Measurements from ENCODE around the gene GGT1.
"Not testable (repeated sequence)": the region's sequence is repeated elsewhere in the genome, so short reads cannot be mapped to it uniquely, and the experiment has no call there.

Gene GGT1

DNA sequence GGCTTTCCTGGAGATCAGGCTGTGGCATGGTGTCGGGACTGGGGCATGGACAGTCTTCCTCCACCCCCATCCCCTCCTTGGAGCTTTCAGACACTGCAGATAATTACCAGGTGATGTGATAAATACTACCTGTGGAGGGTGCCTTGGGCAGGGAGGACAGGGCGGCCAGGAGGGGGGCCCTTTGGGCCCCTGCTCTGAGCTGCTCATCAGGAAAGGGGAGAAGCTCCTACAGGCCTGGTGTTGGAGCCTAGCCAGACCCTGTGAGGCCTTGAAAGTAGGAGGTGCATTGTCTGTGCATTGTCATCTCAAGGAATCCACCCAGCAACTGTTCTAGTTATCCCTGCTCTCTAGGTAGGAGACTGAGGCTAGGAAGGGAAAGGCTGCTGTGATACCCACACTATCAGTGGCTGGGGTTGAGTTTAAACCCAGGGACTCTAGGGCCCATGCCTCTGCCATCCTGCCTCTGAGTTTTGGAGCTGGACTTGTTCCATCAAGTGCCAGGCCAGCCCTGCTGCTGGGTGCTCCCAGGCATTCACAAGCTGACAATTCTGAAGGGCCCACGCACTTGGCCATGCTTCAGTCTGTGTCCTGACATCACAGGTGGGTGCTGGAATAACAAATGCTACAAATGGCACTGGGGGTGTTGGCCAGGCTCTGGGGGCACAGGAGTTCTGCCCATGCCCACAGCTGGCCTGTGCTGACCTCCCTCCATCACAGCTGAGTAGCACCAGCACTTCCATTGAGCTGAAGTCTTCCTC, 2.9 kb upstream of the GGT1 start:
- FAIRE-seq, result not testable (repeated sequence)

- no peak for FAIRE-seq
These were observed 1.5 kb upstream of the GGT1 start for GRCh38 chr22:24601217-24602104.

DNA sequence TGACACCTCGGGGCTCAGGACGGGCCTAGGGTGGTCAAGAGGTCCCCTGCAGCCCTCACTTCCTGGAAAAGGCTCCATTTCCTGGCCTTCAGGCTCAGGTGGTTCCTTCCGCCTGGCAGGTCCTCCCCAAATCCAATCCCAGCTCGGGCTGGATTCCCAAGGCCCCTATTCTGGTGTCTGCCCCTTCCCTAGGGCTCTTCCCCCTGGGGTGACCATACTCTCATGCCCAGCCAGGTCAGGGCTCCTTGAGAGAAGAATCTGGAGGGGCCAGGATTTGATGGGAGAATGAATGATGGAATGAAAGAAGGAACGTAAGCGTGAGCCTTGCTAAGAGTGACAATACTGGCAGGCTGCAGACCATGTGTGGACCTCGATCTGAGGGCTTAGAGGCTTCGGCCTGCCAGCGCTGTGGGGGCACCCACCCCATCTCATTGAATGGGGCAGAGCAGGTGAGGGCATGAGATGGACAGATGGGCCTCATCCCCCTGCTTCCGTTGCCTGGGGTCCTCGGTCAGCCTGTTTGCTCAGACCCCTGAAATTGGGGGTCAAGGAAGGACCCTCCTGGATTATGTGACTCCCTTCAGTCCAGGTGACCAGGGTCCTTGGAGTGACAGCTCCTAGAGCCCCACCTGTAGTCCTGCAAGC, 766 bp upstream of the GGT1 start:
- FAIRE-seq, result not testable (repeated sequence)

DNA sequence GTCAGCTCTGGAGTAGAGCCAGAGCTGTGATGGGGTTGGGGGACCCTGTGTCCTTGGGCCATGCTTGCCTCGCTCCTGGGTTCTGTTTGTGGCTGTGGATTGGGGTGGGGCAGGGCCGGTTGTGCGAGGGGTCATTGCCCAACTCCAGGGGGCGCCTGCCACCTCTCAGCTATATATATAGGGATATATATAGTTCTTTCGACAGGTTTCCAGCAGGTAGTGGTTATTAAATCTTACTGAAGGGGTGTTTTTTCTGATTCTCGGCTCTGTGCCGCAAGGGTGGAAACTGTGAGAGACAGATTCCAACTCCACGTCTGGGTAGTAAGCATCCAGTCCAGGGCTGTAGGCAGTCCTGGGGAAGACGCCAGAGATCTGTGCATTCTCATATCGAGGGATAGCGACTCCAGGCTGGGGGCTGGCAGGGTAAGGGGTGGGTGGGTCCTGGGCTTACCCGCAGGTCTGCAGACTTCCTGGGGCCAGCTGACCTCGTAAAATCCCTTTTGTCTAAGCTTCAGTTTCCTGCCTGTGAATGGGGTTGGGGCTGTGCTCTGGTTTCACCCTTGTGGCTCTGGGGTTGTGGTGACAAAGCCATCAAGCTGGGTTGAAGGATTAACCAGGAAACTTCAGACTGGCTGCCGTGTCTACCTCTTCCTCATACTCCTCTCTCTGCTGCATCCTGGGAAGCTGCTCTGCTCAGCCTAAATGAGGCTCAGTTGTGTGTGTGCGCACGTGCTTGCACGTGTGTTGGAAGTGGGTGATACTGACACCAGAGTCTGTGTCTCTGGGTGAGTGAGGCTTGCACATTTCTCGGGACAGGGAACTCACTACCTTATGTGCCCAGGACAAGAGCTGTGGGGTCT, 1.0 kb downstream of the GGT1 start:
- not testable (repeated sequence) for FAIRE-seq

DNA sequence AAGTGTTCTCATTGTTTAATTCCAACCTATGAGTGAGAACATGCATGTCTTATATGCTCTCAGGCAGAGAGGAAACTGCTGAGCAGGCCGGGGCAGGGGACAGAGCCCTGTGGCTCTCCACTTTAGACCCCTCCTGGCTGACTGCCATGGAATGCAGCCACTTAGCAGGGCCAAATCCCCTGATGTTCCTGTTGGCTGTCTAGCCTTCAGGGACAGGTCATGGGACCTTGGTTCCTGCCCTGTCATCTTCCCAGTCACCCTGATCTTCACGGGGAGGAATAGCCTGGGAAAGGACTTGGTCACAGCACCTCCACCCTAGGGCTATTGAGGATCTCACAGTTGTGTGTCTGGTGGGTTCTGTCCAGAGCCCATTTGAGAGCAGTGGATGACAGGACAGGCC, 3.3 kb downstream of the GGT1 start:
- FAIRE-seq, result not testable (repeated sequence)

- FAIRE-seq, result not testable (repeated sequence)
These were observed 4.5 kb downstream of the GGT1 start for GRCh38 chr22:24607429-24607983.

GRCh38 chr22:24608327-24608726, 5.3 kb downstream of the GGT1 start:
- FAIRE-seq, result not testable (repeated sequence)

DNA sequence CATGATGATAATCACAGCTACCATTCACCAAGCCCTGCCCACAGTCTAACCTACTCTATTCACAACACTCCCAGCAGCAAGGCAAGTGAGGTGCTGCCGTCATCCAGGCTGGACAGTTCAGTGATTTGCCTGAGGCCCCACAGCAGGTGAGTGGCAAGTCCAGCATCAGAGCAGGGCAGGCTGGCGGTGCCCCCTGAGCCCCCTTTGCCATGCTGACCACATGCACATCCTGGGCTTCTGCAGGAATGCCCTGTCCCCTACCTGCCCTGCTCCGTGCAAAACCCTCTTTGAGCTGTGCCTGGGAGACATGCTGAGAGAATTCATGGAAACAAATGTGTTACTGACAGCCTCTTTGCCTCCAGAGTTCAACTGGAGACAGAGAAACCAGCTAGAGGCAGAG, 6.9 kb downstream of the GGT1 start:
- not testable (repeated sequence) for FAIRE-seq

DNA sequence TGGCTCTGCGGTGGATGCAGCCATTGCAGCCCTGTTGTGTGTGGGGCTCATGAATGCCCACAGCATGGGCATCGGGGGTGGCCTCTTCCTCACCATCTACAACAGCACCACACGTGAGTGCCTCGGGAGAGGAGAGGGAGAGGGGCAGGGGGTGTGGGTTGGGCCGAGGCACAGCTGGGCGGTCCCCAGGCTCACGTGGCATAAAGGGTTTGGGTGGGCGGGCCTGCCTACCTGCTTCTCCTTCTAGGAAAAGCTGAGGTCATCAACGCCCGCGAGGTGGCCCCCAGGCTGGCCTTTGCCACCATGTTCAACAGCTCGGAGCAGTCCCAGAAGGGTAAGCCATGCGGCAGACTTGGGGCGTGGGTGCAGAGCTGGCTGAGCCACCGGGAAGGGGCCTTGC, 11.8 kb downstream of the GGT1 start:
- FAIRE-seq, result not testable (repeated sequence)

DNA sequence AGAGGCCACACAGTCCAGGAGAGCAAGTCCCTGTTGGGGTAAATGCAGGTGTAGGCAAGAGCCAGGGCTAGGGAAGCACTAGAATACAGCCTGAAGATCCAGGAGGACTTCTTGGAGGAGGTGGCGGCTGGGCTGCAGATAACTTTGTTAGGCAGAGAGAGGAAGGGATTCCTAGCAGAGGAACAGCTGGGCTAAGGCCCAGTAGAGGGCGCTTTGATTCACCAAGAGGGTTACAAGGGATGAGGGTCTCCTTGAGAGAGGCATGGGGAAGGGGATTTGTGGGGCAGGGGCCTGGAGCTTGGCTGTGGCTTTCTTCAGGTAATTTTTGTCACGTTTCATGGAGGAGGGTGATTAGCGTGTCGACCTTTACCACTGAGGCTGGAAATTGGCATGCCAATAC, 18.3 kb downstream of the GGT1 start:
- not testable (repeated sequence) for FAIRE-seq

GRCh38 chr22:24622596-24622995, 19.6 kb downstream of the GGT1 start:
- not testable (repeated sequence) for FAIRE-seq

DNA sequence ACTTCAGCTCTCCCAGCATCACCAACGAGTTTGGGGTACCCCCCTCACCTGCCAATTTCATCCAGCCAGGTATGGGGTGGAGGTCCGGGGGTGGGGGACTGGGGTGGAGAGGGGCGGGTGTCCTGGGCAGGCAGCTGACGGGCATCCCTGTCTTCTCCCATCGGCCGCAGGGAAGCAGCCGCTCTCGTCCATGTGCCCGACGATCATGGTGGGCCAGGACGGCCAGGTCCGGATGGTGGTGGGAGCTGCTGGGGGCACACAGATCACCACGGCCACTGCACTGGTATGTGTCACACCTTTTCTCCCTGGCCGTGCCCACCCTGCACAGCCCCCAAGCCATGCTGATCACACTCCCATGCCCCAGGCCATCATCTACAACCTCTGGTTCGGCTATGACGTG, 24.9 kb downstream of the GGT1 start:
- not testable (repeated sequence) for FAIRE-seq

- not testable (repeated sequence) for FAIRE-seq
These were observed 26.1 kb downstream of the GGT1 start for GRCh38 chr22:24629069-24629468.

DNA sequence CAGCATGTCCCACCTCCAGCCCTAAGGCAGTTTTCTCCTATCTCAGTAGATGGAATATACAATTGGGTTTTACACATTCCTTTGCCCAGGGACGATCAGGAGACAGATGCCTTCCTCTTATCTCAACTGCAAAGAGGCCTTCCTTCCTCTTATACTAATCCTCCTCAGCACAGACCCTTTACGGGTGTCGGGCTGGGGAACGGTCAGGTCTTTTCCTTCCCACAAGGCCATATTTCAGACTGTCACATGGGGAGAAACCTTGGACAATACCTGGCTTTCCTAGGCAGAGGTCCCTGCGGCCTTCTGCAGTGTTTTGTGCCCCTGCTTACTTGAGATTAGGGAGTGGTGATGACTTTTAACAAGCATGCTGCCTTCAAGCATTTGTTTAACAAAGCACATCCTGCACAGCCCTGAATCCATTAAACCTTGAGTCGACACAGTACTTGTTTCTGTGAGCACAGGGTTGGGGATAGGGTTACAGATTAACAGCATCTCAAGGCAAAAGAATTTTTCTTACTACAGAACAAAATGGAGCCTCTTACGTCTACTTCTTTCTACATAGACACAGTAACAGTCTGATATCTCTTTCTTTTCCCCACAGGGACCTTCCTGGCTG, 27.9 kb downstream of the GGT1 start:
- not testable (repeated sequence) for FAIRE-seq

DNA sequence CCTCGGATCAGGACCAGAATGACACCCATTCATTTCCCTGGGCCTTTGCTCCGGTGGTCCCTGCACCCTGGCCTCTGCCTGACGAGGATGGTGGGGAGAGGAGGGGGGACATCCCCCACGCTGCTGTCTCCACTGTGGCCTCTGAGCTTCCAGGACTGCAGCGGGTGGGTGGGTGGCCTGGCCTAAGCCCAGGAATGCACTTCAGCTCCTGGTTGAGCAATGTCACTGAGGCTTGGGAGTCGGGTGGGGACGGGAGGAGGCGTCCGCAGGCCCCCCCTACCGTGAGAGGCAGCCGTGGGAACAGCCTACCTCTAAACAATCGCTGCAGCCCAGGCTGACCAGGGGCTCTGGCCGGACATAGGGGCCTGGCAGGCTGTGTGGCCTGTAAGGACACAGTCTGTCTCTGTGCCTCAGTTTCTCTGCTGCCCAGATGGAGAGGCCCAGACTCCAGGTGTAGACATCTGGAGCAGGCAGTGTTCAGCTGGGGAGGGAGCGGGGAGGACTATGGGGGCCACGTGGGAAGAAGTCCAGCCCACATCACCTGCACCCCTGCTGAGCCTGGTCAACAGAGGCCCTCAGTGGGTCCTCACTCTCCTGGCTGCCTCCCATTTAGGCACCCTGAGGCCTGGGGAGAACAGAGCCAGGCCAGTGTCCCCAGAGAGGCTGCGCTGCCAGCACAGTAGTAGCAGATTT, 28.6 kb downstream of the GGT1 start:
- FAIRE-seq, result not testable (repeated sequence)

- not testable (repeated sequence) for FAIRE-seq
These were observed 29.6 kb downstream of the GGT1 start for GRCh38 chr22:24632642-24633041.

DNA sequence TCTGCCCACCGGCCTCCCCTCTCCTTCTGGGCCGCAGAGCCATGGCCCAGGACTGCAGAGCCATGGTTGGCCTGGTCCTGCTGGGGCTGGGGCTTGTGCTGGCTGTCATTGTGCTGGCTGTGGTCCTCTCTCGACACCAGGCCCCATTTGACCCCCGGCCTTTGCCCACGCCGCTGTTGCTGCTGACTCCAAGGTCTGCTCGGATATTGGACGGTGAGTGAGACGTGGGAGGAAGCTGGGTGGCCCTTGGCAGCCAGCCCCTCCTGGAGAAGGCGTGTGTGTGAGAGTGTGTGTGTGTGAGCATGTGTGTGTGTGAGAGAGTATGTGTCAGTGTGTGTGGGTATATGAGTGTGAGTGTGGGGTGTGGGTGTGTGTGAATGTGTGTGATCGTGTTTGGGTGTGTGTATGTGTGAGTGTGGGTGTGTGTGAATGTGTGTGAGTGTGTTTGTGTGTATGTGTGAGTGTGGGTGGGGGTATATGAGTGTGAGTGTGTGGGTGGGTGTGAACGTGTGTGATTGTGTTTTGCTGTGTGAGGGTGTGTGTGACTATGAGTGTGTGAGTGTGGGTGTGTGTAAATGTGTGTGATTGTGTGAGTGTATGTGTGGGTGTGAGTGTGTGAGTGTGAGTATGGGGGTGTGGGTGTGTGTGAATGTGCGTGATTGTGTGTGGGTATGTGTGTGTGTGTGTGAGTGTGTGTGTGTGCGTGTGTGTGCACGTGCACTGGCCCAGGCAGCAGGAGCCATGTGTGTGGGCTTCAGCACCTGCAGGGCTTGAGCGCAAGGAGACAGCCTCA, 30.4 kb downstream of the GGT1 start:
- FAIRE-seq, result not testable (repeated sequence)

DNA sequence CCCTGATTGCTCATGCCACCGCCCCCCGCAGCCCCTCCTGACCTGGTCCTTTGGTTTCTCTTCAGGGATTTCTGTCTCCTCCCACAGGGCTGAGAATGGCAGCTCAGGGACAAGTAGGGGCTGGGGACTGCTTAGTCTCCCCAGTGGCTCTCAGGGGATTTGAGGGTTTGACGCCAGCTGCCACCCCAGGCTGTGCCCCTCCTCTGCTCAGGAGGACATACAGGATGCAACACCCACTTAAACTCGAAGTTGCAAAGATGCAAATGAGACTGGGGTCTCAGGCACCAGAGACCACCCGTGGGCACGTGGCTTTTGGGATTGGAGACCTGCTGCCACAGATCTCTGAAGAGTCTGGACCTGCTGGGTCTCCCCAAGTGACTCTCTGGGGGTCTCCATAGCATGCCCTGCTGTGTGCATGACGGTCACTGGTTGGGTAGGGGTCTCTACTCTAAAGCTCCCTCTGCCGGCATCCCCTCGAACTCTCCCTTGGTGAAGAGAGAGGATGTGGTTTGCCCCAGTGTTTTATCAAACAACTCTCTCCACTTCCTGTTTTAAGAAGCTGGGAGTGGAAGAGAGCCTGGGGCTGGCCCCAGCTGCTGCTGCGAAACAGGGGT, 31.9 kb downstream of the GGT1 start:
- FAIRE-seq, result not testable (repeated sequence)

DNA sequence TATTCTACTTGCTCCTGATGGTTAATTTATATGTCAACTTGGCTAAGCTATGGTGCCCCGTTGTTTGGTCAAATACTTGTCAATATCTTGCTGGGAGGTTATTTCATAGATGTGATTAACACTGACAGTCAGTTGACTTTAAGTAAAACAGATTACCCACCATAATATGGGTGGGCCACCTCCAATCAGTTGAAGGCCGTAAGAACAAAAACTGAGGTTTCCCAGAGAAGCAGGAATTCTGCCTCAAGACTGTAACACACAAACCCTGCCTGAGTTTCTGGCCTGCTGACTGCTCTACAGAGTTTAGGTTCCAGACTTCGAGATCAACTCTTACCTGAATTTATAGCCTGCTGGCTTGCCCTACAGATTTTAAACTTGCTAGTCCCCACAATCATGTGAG, 33.5 kb downstream of the GGT1 start:
- not testable (repeated sequence) for FAIRE-seq

All from colon (tissue), 2 donors.